ENCODE data around the gene CLK1. TPM values are rescaled to one million over a fixed set of nuclear protein-coding genes. Genes with fewer than 3 reads are reported as not detected.

The CLK1 gene
- total RNA-seq, 1 experiment from 2014 or later = 46.8 TPM

DNA sequence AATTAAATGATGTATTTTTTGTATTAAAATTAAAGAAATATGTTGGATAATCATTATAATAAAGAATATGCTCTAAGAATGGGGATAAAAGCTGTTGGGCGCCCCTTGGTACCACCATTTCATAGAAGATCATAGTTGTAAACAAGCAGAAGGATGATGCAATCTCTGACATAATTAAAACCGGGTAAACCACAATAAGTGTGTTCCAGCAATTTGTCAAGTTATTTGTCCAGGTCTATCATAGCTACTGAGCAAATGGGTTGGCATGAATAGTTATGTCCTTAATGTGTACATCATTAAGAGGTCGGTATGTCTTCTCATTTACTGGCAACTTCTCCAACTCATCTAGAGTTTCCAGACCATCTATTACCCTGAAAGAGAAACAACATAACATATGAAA, 6.7 kb upstream of the CLK1 start:
- Histone ChIP-seq H3K23ac (ENCODE audit: insufficient read length, low read depth, low read length) (no peak overlapping the region), H4K5ac (ENCODE audit: insufficient read length, low read depth, low read length) (no peak overlapping the region), H2AK5ac (ENCODE audit: insufficient read length, low read length) (no peak overlapping the region), H2BK15ac (ENCODE audit: low read depth, low read length) (no peak overlapping the region), H2AFZ (ENCODE audit: low read length) (no peak overlapping the region), H3K14ac (ENCODE audit: insufficient read depth, low read length) (no peak overlapping the region), H3K4me2 (ENCODE audit: insufficient read depth, insufficient read length, low read length) (no peak overlapping the region), H4K91ac (ENCODE audit: insufficient read length, low read depth, low read length) (no peak overlapping the region), H3K56ac (ENCODE audit: insufficient read length, low read depth, low read length) (no peak overlapping the region), H4K20me1 (ENCODE audit: control insufficient read depth, insufficient read depth, insufficient read length) (no peaks in the 10 kb centered on the region), H3T11ph (ENCODE audit: low read length) (no peak overlapping the region), H3K9me3 (ENCODE audit: control insufficient read depth, low read depth, low read length) (no peaks in the 10 kb centered on the region), H3K79me1 (ENCODE audit: insufficient read depth, low read depth, low read length, poor library complexity, severe bottlenecking) (no peaks in the 10 kb centered on the region), H4K8ac (replicated peaks; ENCODE audit: insufficient read length, low read depth, low read length) (no peak overlapping the region), H2BK20ac (ENCODE audit: low read depth, low read length, poor library complexity, severe bottlenecking) (no peak overlapping the region), H3K27me3 (ENCODE audit: insufficient read depth, low read length) (no peaks in the 10 kb centered on the region), H3K4me1 (ENCODE audit: insufficient read depth, low read length) (no peaks in the 10 kb centered on the region), H3K4ac (ENCODE audit: low read depth, low read length) (no peak overlapping the region), H3K23me2 (ENCODE audit: insufficient read length, low read depth, low read length, poor library complexity, severe bottlenecking) (no peaks in the 10 kb centered on the region), H3K27ac (ENCODE audit: insufficient read length, low read depth, low read length) (no peak overlapping the region), H2BK120ac (ENCODE audit: low read depth, low read length, poor library complexity, severe bottlenecking) (no peak overlapping the region), H2BK5ac (ENCODE audit: insufficient read length, low read length) (no peak overlapping the region), H3K79me2 (ENCODE audit: insufficient read depth, low read length) (no peaks in the 10 kb centered on the region), H3K9ac (ENCODE audit: extremely low read depth, insufficient read length, low read length) (no peak overlapping the region), H3K18ac (ENCODE audit: insufficient read length, low read depth, low read length) (no peak overlapping the region), H2BK12ac (ENCODE audit: insufficient read length, low read depth, low read length) (no peak overlapping the region)
- H3K27ac Mint-ChIP-seq = no peak overlapping the region
- H3K9me3 Mint-ChIP-seq = no peaks in the 10 kb centered on the region
- no peaks in the 10 kb centered on the region for H3K4me1 Mint-ChIP-seq
- no CpG with 5 or more reads among the region's 3 CpGs for WGBS (ENCODE audit: extremely low coverage, insufficient read length, low lambda C conversion rate)
- H3K36me3 Mint-ChIP-seq (ENCODE audit: insufficient read depth in 1 of 3, low read depth in 3 of 3) = peaks cover 8 to 37% (median 35%) of the 10 kb centered on the region in 3 experiments
- DNase-seq = no peak
- H3K27me3 Mint-ChIP-seq (ENCODE audit: low read depth) = no peaks in the 10 kb centered on the region
- H3K4me3 Mint-ChIP-seq = no peak overlapping the region
- TF ChIP-seq, protein P1, sequence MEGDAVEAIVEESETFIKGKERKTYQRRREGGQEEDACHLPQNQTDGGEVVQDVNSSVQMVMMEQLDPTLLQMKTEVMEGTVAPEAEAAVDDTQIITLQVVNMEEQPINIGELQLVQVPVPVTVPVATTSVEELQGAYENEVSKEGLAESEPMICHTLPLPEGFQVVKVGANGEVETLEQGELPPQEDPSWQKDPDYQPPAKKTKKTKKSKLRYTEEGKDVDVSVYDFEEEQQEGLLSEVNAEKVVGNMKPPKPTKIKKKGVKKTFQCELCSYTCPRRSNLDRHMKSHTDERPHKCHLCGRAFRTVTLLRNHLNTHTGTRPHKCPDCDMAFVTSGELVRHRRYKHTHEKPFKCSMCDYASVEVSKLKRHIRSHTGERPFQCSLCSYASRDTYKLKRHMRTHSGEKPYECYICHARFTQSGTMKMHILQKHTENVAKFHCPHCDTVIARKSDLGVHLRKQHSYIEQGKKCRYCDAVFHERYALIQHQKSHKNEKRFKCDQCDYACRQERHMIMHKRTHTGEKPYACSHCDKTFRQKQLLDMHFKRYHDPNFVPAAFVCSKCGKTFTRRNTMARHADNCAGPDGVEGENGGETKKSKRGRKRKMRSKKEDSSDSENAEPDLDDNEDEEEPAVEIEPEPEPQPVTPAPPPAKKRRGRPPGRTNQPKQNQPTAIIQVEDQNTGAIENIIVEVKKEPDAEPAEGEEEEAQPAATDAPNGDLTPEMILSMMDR (conservative IDR thresholded peaks at IDR 0.05) = no peak

Measured in H9 (cell line).